IPS DF 4.7 (cell line): Measurements from ENCODE around the gene SEMA3A.

Experiments
- DNase-seq: peaks from one replicate; pipeline ENCODE4 v3.0.0-alpha.2; 2013; ENCODE audit warnings: low spot score; ENCODE audit errors: extremely low read depth

The SEMA3A gene

DNA sequence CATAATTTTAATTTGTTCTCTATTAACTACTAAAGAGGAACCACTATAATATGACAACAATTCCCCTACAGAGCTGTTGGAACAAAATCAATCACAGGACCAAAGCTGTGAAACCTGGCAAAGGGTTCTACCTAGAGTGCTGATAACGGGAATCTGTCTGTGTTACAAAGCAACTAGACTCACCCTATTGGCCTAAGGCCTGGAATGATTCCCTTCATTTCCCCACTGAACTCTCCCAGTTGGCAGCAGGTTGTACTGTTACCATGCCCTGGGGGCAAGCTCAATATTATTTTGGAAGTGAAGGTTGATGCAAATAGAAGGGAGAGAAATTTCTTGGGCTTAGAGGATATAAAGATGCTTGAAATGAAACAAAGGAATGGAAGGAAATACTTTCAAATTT is 81.8 kb downstream of the SEMA3A start:
- no peak for DNase-seq

DNA sequence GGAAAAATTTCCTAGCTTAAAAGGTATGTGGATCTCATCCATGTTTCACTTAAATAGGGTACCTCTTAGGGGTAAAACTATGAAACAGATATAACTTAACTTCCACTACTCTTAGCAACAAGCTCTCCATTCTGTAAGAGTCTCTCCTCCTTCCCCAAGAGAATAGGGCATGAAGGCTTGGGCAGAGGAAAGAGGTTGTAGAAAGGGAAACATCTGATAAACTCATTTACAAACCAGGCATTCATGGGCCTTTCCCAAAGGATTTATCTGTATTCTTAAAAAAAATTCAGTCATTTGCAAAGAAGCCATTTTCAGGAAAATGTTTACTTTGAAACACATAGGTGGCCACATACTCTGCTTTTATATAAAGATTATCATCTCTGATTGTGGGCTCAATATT is 82.7 kb downstream of the SEMA3A start:
- DNase-seq: no peak

DNA sequence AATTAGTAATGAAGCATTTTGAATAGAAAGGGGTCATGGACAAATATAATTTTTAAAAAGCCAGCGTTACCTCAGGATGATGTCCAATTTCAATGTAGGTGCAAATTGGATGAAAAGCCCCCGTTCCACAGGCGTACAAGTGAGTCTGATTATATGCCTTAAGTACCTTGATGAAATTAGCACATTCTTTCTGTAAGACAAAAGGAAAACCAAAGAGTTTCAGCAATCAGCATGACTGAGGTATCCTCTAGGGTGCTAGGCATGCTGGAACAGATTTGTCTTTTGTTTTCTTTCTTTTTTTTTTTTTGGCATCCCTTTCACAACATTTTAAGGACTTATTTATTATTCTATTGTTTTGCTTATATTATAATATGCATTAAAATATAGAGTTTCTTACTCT is 84.2 kb downstream of the SEMA3A start:
- DNase-seq: no peak

DNA sequence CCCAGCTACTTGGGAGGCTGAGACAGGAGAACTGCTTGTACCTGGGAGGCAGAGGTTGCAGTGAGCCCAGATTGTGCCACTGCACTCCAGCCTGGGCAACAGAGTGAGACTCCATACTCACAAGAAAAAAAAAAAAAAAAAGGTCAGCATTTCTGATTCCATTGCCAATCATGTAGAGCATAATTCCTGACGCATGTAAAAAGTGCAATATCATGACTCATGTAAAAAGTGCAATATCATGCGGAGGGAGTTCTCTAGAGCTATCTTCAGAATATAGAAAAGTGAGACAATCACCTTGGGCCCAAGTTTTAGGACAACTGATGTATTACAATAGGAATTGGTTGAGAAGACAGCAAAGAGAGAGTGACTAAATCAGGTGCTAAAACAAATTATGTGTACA is 85.8 kb downstream of the SEMA3A start:
- no peak for DNase-seq

DNA sequence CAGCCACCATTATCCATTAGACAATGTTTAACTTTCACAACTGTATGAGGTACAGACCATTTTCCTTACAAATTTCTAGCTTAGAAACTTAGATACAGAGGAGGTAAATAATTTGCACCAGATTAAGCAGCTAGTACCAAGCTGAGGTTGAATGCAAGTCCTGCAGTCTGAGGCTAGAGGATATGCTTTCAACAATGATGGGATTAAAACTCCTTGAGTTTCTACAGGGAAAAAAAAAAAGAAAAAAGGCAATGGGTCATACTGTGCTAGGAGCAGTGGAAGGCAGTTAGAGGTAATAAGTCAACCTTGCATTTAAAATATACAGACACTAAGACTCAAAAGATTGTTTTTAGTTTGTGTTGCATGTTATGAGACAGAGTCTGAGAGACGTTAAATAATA is 86.5 kb downstream of the SEMA3A start:
- DNase-seq: no peak

DNA sequence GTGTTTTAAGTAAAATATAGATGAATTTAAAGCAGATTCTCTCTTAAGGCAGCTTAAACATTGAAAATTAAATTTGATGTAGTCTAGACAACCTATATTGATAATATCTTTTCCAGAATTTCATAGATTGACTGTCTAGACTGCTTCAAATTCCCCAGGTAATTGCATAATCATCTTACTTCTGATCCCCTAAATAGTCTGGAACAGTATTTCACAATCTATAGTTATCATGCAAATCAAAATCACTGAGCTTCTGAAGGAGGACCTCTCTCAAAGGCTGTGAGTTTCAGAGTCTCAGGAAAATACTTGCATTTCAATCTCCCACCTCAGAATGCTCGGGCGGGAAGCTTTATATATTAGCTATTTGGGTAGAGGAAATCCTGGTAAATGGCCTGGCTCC is 87.3 kb downstream of the SEMA3A start:
- no peak for DNase-seq

DNA sequence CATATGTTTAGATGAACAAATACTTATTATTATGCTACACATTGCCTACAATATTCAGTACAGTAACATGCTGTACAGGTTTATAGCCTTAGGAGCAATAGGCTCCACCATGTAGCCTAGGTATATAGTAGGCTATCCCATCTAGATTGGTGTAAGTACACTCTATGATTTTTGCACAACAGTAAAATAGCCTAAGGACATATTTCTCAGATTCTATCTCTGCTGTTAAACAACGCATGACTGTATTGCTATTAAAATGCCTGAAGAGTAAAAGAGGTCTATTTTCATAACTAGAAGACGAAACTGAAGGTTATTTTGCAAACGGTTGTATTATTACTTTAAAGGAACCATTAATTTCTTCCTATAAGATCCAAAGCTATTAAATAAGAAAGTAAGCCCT is 88.3 kb downstream of the SEMA3A start:
- no peak for DNase-seq

DNA sequence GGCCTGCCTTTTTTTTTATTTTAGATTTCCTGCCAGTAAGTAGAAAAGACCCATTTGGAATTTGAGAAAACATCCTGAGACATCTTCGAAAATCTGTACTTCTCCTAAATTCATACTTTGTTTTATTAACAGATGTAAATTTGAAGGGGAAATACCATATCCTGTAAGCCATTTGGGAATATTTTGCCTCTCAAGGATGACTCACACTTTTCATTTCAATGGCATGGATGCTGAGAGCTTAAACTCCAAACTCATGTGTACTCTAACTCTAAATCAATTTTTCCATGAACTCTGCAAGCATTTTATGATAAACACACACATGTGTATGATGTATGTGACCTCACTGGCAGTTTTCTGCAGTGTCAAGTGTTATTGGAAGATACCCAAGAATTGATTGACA is 89.0 kb downstream of the SEMA3A start:
- DNase-seq: no peak

DNA sequence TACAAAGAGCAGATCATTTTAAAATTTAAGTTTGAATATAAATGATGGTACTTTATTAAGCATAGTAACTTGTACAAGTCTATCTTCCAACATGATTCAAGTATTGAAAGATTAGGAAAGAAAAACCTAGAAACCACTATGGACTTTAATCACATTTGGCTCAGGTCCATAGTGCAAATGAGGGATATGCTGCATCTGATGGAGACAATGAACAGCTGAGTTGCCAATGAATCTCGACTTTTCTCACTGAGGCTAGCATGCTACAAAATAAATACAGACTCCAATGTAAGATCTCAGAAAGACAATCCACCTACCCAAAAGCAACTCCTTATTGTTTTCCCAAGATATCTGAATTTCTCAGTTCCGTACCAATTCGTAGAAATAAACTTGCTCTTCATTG is 89.8 kb downstream of the SEMA3A start:
- no peak for DNase-seq

DNA sequence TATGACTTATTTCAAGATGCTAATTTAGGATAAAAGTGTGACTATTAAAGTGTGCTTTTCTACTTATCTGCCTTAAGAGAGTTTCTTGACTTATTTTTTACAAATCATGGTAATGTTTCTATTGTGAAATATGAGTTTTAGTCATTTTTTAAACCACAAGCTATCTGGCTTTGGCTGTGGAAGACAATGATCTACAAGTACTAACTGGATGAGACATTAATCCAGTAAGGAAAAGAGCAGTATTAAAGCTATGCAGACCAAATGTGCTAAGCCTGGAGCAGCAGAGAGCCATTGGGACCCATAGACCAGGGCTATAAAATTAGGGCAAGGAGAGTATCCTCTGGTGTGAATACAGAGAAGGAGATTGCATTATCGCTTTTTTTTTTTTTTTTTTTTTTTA is 92.4 kb downstream of the SEMA3A start:
- no peak for DNase-seq

DNA sequence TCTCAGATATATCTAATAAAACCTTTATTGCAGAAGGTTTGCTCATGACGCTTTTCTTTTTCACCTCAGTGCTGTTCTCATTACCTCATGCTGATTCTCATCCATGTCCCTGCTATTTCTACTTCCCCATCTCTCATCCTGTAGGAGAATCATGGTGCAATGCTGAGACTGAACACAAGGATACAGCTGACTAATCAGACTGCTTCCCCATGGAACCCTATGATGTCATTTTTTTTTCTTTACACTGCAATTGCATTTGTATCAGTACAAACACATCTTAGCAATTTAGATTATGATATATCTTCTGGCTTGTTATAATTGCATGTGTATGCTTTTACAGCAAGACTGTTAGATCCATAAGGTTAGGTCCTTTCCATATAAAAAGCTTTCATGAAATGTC is 93.7 kb downstream of the SEMA3A start:
- no peak for DNase-seq

DNA sequence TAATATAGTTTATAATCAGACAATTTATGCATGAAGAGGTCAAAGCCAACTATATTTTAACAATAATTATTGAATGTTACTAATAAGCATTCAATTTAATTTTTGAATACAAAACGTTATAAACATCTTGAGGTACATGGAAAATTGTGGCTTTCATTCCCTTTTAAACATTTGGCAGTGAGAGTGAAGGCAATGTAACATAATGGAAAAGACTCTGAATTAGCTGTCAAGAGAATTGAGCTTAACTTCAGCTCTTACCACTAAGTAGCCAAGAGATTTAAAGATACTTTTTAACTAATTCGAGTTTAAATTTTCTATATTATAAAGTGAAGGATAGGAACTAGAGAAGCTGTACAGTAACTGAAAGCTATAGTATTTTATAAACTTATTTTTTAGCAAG is 98.6 kb downstream of the SEMA3A start:
- no peak for DNase-seq

DNA sequence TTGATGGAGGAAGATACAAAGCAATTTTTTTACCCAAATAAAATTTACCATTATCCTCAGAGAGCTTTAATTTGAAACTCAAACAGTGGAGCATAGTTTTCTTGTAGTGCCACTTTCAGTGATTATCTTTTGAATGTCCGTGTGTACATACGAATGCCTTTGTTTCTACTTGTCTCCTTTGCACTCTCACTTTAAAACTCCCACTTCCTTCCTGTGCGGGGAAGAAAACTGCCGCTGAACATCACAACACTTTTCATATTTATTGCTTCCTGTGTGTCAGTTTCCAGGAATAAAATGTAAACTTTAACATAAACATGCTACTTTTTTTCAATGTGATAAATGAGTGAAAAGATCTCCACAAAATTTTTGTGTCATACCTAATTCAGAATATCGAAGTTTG is 102.4 kb downstream of the SEMA3A start:
- DNase-seq: no peak

DNA sequence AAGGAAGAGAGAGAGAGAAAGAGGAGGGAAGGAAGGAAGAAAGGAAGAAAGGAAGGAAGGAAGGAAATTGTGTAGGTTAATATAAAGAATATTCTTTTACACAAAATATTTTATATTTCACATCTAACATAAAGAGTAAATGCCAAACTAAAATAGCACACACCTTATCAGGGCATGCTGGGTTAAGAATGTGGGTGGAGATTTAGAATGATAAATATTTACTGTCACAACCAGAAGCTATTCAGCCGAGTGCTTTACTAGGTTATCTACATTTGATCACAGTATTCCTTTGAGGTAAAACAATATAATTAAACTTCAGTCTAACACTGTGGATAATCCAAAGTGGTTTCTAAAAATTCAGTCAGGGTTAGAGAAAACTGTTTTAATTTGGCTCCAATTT is 103.3 kb downstream of the SEMA3A start:
- no peak for DNase-seq

DNA sequence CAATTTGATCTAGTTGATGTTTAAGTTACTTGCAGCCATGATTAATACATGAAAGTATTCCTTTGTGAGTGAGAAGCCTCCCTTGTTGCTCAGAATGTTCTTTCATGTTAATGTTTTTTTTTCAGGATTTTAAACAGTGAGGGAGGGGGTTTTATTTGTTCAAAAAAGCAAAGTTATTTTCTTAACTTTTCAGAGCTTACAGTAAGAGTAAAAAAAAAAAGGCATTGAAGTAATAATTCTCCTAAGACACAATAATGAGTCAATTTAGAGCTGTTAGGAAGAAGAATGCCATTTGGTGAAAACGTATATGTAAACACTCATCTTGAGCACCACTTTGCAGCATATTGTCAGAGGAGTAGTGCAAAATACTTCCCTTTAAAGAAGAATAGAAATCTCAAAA is 105.8 kb downstream of the SEMA3A start:
- DNase-seq: no peak

DNA sequence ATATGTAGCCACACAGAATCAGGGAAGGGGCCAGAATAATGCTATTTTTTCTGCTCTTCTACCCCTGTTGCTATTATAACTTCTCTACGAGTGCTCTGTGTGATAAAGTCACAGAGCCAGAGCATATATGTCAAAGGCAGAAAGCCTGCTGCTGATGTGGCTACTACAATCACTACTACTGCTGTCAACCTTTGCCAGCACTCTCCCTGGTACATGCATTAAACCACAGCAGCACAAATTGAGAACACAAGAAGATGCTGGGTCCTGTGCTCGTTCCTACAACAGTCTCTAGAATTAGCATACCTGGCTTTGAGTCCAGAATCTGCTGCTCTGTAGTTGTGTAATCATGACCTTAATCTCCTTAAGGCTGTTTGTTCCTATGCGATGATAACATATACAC is 108.6 kb downstream of the SEMA3A start:
- DNase-seq: no peak

DNA sequence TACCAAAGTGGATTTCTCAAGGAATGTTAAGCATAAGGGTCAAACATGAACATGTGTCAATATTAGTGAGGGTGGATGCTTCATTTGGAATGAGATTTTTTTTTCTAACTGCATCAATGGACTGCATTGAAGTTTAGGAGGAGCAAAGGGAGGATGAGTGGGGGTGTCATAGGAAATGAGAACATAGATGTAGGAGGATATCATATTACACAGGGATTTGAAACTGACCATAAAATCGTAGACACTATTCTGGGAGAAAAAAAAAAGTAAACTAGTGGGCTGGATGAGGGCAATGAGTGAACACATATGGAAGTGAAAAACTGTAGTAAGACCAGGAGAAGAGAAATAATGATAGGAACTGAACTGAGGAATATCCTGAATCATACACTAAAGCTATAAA is 109.4 kb downstream of the SEMA3A start:
- DNase-seq: no peak

DNA sequence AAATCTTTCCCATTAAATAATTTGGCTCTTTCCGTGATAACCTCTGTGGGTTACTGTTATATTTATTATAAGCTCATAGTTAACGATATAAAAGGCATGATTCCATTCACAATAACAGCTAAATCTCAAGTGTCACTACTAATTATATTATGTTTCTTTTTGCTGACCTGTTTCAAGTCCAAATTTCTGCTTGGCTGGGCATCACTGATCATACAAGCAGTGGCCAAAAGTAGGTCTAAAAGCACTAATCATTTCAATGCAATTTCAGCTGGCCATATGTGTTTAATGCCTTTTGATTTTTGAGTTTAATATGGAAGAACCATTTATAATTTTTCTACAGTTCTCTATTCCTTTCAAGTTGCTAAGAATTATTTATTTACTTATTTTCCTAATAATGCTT is 110.7 kb downstream of the SEMA3A start:
- no peak for DNase-seq

DNA sequence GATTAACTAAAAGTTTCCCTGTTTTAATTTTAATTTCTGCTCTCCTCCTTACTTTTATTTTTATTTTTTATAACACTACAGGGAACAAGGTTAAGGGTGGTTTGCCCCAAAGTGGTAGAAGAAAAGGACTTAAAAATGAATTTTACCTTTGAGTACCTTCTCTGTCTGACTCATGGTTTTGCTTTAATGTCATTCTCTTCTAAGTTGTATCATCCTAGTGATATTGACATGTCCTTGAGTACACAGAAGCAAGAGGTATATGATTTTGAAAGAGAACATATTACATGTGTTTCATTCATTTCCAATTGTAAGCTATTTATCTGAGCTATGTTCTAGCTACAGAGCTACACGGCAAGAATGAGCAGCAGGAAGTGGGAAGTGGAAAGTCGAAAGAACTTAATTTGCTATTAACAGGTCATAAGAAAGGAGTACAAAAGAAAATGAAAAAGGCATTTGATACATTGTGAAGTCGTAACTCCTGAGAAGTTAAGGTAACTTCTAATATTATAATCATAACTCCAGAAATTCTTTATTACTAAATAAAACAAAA is 112.5 kb downstream of the SEMA3A start:
- no peak for DNase-seq

DNA sequence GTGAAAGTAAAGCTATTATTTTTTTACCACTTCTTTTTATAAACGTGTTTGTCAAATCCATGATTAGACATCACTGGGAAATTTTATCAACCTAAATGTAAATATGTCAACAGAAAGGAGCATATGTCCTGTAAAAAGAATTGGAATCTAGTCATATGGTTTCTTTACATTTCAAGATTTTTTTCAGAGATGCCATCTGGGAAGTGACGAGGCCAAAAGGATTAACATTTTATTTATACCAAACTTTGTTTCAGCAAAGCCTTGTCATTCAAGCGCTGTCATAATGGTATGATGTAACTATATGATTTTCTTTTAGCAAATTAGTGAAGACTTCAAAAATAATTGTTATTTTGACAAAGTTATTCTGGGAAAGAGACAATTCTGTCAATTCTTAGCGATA is 117.3 kb downstream of the SEMA3A start:
- no peak for DNase-seq

DNA sequence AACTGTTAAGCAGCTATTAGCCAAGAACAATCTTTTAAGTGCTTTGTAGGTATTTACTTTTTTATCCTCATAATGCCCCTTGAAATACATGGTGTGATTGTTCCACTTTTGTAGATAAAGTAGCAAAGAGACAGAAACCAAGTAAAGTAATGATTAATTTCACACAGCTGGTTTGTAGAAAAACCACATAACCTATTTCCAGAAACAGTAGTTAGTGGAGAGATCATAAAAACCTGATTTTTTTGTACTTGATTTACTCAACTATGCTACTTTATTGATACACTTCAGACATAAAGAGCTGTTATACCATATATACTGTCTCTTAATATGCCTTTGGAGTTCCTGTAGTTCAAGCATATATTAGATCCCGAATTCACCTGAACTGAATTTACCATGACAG is 118.4 kb downstream of the SEMA3A start:
- no peak for DNase-seq

DNA sequence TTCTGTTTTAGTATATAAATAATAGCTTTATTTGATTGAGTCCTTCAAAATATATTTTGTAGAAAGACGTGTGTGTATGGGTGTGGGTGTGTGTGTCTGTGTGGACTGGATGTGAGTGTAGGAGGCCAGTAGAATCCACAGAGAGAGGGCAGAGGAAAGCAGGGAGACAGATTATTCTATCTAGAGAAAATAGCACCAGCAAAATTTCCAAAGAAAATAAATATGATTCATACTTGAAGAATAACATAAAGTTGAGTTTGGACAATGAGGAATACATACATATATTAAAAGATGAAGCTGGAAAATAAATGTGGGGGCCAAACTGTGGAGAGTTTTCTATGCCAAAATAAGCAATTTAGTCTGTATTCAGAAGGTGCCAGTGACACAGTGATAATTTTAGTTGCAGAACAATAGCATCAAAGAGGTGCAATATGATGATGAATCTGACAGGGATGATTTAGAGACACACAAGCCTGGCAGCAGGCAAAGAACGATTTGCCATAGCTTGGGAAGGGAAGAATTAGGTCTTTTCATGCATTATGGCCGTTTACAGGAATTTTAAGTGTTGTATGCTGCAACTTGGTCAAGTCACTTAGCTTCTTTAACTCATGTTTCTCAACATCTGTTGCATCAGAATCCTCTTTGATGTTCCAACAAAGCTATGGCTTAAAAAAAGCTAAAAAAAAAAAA is 121.3 kb downstream of the SEMA3A start:
- no peak for DNase-seq

DNA sequence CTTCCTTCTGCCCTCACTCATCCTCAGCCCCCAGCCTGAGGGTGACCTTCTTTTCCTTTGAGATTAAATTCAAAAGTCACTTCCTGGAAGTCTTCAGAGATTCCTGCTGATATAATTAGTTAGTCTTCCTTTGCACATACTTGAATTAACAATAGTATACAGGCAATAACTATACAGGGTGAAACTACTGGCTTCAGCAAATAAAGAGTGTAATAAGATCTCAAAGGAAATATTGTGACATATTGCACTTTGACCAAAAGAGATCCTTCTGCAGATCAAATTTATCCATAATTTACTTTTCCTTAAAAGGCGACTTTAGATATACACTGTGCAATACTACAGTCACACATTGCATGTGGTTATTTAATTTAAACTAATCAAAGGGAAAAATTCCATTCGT is 123.8 kb downstream of the SEMA3A start:
- no peak for DNase-seq

DNA sequence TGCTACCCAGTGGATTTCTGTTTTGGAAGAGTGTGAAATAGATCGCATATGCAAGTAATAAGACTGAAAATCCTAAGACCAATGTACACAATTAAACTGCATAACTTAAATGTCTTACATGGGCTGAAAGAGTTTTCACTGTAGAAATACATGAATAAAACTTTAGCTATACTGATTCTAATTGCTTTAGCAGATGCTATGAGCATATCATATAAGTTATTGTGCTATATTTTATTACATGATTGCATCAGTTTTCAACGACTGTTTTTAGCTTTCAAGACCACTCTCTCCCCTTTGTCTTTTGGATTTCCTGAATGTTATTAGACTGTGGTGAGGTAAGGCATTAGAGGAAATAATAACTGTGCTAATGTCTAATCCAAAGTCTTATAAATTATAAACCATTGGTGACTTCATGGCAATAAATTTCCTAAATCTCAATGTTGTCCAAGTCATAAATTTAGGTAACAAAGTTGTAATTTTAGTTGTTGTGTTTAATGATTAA is 124.5 kb downstream of the SEMA3A start:
- DNase-seq: no peak
